22Rv1 (cell line): ENCODE data around the gene FOXO3B.
"Not testable (repeated sequence)": the region's sequence is repeated elsewhere in the genome, so short reads cannot be mapped to it uniquely, and the experiment has no call there.

Experiments
- CTCF ChIP-seq: fragments of 450-650 bp; IDR thresholded peaks from 2 replicates; pipeline ENCODE4 v1.5.1; 2017; ENCODE audit warnings: mild to moderate bottlenecking
- ZFX ChIP-seq: fragments of 450-650 bp; IDR thresholded peaks from 2 replicates; pipeline ENCODE4 v1.6.1; 2017; ENCODE audit warnings: antibody characterized with exemption, borderline replicate concordance

- not testable (repeated sequence) for TF ChIP-seq CTCF, ZFX
Observed at GRCh38 chr17:18666326-18666725, 15.8 kb downstream of the FOXO3B start.
